Activated CD4-positive, alpha-beta T cell treated with anti-CD3 and anti-CD28 coated beads, Interleukin-10, Interleukin-2, amounts not matched to agents 100 ng/mL and 50 ng/mL, durations not matched to agents 16 hours and 8 hours (primary cell): ENCODE data around the gene ANGPTL7.
A peak's percentile ranks its signal among the peaks of the same experiment; 100 is the strongest.
"Not testable (repeated sequence)": the region's sequence is repeated elsewhere in the genome, so short reads cannot be mapped to it uniquely, and the experiment has no call there.

Experiments
- DNase-seq: peaks from one replicate; pipeline ENCODE4 v3.0.0-alpha.2; 2020

Gene ANGPTL7, protein sequence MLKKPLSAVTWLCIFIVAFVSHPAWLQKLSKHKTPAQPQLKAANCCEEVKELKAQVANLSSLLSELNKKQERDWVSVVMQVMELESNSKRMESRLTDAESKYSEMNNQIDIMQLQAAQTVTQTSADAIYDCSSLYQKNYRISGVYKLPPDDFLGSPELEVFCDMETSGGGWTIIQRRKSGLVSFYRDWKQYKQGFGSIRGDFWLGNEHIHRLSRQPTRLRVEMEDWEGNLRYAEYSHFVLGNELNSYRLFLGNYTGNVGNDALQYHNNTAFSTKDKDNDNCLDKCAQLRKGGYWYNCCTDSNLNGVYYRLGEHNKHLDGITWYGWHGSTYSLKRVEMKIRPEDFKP

DNA sequence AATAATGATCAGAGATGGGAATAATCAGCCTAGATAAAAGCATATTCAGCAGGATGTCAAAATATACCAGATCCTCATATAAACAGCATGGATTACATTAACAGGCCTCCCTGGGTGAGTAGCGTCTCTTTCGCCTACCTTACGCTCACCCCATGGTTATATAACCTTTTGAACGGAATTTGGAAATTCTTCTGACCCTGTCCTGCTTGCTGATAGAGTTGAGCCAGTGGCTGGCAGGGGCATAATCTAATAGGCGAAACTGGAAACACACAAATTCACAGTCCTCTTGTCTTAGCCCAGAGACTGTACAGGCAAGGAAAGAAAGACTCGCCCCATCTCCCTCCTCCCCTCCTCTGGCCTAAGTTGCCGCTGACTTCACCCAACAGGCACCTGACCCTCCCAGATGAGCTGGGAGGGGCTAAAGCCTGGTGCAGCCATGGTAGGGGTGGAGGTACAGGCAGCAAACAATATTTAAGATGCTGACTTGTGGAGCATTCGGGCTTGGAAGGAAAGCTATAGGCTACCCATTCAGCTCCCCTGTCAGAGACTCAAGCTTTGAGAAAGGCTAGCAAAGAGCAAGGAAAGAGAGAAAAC is at the start of gene ANGPTL7:
Gene ANGPTL7 (plus strand): TSS at position 498 of the 594 bp plus-strand sequence. CDS start 225 bp downstream, outside the sequence.
- no peak for DNase-seq

DNA sequence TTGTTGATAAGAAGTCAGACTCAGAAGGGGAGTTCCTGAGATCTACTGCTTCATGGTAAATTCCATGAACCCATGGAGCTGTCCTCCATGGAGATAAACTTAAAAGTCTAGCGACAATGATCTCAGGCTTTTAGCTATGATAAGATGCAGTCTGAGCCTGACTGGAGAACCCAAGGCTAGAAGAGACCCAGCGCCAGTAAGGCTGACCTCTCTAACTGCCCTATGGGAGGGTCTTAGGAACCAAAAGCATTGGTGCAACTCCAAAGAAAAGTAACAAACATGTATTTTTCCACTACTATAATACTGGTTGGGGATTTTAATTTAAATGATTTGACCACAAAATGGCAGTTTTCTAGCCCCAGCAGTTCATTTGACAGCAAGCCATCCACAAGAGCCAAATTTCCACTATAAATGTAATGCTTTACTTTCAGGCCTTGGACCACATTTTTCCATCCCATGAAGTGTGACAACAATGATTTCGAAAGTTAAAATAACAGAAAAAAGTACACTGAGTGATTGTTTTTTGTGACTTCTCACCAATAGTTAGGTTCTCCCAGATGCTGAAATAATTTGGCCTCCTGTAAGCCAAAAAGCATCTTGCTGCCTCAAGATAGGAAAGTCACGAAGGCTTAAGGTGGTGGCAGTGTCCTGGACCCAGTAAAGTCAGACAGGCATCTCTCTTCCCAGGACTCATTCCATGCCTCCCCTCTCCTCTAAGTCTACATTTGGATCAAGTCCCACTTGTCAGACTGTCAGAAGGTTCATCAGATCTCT is 46.4 kb upstream of the ANGPTL7 start:
- DNase-seq: no peak

DNA sequence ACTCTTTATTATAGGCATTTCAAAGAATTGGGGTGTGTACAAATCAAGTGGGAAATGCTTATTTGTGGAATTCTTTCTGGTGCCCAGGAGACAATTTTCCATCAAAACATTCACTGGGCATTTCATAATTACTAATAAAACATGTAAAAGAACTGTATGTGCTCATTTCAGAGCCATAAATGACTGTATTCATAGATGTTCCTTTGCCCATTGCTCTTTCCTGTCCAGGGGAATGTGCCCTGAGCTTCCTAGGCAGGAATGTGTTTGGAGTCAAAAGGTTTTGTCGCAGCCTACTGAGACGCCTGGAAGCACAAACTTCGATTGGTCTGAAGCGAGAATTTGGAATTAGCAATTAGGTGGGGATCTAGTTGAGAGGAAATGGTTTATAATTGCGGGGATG is 45.8 kb upstream of the ANGPTL7 start:
- no peak for DNase-seq

DNA sequence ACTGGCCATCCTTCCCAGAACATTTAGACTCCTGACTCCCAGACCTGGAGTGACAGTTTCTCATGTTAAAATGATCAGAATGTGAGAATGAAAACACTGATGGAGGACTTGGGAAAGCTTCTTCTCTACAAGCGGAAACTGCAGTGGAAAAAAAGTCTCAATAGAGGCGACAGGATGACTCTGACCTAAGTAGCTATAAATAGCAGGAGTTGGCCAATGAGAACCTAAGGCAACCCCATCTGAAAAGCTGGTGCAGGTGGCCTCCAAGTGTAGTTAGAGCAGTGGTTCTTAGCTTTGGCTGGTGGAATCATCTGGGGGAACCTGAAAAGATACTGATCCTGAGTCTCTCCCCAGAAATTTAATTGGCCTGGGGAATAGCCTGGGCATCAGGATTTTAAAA is 45.2 kb upstream of the ANGPTL7 start:
- DNase-seq: peak; percentile 36

DNA sequence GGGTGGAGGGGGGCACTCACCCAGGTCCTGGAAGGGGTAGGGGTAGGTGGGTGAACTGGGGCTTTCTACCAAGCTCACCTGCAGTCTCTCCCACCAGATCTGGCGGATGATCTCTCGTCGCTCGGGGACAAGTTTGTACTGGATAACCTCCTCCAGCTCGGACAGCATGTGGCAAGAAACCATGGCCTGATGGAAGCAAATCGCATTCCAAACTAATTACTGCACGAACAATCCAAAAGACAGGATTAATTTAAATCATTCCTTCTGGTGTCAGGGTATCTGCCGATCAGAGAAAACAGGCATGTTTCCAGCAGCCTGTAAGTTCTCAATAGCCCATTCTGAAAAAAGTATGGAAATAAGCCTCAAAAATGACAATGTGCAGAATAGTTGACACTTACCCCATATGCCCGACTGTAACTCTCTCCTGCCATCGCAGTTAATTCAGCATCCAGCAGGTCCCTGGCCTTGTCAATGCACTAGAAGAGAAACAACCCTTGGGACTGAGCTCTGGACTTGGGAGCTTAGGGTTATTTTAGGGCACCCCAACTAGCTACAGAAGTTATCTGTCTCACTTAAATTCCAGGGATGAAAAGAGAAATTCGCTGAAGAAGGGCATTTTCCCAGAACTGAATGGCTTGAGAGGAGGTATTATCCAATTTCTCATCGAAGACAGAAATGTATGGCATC is 44.4 kb upstream of the ANGPTL7 start:
- DNase-seq: no peak

DNA sequence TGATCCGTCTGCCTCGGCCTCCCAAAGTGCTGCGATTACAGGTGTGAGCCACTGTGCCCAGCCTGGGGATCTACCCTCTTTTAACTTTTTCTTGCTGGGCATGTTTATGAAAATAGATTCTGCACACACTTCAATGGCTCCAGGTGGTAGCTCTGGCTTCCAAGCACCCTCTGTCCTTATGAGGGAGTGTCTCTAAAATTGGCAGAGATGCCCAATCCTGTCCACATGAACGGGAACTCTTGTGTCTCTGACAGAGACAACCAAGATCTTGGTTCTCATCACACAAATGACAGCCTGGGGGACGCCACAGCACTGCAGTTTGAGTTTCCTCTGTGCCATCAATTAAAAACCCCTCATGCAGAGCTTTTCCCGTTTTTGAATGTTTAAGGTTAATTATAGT is 43.4 kb upstream of the ANGPTL7 start:
- no peak for DNase-seq

DNA sequence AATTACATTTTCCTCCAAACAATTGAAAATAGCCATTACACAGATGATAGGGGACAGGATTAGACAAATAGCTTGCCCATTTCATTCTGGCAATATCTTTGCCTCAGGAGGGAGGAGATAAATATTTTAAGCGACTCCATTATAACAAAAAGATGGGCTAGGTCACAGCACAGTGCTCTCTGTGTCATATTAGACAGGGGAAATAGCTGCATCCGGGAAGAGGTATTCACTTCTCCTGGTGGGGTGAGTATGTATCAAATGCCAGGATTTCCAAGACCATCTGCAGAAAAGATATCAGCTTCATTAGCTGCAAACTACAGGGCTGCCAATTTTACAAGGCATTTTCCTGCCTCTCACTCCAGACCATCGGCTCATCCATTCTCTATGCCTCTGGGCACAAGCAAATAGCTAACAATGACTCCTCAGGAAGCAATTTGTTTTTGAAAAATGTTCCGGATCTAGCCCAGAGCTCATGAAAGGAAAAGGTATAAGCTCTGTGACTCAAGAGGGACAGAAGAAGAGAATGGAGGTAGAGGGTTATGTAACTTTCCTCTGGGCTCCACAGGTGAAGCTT is 41.9 kb upstream of the ANGPTL7 start:
- no peak for DNase-seq

DNA sequence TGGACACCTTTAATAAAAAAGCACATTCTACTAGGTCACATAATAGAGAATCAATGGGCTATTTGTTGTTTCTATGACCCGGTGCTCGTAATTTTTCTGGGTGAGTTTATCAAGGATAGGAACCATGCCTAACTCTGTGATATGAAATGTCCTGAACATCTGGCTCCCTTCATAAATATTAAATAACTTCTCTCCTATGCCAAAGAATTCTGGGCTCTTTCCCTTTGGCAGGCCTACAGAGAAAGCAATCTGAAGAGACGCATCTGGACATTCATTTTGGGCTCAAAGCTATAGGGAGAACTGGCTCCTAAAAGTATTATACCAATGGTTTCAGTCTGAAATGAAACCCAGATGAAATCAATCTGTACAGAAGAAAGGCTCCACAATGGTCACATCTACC is 38.8 kb upstream of the ANGPTL7 start:
- DNase-seq: no peak

DNA sequence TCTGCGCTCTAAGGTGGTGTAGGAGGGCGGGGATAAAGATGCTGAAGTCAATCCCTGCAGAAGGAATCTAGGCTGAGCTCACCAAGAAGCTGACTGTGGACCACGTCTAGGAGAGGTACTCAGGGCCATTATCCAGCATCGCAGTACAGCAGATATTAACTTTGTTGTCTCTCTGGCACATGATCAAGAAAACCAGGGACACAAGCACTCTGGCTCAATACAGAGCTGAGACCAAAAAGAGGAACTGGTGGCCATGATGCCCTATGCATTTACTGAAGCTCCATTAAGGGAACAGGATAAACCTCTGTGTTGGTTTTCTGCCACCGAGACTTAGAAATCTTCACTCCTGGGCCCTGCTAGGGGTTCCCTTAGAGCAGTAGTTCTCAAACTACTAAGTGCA is 38.0 kb upstream of the ANGPTL7 start:
- no peak for DNase-seq

DNA sequence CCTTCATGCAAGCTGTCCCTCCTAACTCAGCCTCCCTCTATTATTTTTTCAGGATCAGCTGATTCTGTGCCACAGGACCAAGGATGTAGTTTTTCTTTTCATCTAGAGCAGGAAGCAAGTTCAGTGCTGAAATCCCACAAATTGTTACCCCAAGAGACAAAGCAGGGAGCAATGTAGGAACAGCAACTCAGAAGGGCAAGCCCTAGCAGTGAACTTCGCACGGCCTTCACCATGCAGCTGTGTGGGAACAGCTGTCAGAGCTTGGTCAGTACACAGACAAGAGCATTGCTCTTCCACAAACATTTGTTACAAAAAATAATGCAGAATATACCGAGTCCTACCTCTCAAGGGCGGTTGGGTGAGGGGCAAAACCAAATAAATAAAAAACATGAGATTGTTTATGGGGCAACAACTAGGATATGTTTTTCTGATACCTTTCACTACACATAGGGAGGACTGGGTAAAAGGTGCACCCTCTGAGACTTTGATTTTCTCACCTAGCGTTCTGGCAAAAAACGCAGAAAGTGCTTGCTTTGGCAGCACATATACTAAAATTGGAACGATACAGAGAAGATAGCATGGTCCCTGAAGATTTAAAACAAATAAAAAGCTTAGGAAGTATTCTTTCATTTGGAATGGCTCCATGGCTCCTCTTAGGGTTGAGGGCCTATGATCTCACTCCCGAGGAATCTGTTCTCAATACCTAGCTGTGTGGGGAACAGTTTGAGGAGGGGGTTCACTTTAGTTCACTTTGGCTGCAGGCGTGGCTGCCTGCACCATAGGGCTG is 37.1 kb upstream of the ANGPTL7 start:
- DNase-seq: no peak

DNA sequence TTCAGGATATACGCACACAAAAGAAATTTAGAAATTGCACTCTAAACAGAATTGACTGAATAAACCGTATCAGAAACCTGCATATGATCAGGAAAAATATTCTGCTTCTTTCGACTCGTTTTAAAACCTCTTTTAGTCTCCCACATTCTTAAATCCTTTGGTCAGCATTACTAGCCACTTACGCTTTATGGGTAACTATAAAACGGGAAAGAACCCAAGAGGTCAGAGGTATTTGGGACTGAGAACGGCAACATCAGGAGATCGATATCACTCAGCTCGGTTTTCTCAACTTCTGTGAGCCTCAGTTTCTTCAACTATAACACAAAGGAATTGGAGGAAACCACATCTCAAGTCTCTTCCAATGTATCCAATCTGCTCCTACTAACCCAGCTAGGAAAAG is 36.4 kb upstream of the ANGPTL7 start:
- DNase-seq: no peak

DNA sequence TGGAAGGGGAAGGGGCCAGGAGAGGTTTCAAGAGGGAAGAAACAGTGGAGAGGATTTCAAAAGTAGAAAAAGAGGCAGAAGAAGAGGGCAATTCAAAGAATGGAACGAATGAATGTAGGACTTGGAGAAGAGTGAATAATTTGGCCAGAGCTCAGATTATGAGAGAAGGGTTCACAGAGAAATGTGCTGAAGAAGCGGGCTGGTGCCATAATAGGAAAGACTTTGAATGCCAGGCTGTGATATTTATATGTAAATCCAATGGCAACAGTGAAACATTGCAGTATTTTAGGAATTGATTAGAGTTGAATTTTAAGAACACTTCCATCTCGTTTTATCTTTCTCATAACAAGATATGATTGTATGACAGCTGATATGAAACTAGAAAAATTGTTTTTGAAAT is 36.0 kb upstream of the ANGPTL7 start:
- DNase-seq: no peak

DNA sequence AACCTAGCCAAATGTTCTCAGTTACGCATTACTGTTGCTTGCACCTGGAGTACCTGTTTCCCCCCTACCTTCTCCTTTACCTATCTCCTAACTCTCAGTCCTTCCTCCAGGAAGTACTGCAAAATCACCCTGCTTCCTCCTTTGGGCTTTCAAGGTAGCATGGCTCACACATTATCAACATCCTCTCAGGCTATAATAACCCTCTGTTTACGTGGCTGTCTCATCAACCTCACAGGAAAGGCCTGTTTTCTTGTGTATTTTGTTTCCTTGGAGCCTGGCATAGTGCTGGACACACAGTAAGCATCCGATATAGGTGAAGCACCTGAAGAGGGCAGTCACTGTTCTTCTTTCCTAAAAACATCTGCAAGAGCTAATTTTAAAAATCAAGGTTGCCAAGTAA is 32.7 kb upstream of the ANGPTL7 start:
- DNase-seq: no peak

DNA sequence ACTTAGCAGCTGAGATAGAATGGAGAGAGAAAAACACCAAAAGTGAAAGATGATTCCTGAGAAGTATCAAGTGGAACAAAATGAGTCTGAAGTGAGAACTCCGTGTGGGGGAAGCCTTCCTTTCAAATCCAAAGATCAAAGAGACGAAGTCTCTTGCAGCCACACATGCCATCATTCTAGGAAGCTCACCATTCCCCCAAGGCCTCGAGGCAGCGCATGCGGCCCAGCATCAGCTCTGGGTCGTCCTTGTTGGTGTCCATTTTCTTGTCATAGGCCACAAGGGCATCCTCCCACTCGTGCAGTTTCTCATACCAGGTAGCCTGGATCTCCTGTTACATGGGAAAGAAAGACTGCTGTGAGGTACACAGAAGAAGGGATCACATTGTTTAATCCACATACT is 32.2 kb upstream of the ANGPTL7 start:
- peak; percentile 16 for DNase-seq

DNA sequence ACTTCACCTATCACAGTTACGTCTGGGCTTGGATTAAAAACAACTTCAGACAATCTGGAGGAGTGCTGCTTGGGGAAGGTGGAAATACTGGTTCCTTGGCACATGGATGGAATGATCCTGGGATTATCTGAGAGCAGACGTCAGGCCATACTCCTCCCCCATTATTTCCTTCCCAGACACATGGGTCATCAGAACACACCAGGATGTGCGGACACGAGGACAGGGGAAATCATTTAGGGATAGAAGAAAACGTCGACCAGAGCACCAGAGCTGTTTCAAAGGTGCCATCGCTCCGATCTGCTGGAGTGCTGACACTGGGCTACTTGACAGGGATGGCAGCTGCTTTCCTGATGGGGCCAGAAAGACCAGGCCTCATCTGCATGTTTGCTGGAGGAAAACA is 31.8 kb upstream of the ANGPTL7 start:
- no peak for DNase-seq

DNA sequence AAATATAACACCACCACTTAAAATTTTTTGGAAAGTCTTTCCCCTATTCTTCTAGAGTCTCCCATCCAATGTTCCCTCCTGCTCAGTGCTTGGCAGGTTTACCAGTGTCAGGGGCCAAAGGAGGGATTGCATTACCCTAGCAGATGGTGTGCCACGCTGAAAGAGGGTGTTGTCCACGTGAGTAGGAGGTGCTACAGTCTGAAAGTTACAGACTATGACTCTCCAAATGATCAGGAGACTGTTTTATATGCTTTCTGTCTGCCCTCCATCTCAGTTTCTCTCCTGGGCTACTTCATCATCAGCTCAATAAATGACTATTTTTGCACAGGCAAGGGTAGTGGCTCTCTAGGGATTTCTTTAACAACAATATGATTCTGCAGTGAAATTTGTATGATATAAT is 31.3 kb upstream of the ANGPTL7 start:
- no peak for DNase-seq

DNA sequence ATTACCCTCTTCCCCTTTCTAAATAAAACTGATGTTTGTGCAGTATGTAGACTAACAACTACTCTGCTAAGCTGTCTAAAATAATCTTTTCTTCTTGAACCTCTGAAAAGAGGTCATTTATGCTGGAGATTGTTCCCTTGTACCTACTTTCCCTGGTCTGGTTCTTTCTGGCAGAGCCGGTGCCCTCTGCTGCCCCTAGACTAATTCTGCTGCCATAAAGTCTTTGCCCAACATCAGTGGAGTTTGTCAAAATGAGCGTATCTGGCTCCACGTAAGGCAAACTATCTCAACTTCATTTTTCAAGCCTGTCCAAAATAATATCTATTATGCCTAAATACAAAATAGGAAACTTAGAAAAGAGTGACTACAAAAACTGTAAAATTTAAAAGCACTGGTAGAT is 30.9 kb upstream of the ANGPTL7 start:
- DNase-seq: no peak

DNA sequence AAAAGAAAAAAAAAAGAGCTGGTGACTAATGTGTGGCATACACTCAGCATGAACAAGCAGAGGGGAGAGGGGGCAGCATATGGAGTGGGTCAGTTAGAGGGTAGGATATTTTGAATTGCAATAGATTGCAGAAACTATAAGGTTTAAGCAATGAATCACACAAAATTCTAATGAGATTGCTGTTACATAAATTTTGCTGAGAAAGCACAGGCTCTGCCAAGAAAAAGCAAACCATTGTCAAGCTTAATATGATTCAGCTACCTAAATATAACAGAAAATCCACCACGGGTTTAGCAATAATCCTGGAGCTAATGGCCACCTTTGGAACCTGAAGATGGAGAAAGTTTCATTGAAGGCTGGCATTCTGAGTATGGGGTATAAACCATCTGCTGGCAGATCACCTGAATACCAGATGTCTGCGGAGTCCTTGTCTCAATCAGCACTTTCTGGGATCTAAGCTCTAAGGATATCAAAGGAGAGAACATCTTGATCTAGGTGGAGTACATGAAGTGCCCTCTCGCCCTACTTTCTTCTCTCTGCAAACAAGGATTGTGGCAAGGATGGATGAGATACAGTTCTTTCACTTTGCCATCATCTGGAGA is 30.3 kb upstream of the ANGPTL7 start:
- DNase-seq: no peak

DNA sequence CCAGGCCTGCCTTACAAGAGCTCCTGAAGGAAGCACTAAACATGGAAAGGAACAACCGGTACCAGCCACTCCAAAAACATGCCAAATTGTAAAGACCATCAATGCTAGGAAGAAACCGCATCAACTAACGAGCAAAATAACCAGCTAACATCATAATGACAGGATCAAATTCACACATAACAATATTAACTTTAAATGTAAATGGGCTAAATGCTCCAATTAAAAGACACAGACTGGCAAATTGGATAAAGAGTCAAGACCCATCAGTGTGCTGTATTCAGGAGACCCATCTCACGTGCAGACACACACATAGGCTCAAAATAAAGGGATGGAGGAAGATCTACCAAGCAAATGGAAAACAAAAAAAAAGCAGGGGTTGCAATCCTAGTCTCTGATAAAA is 26.4 kb upstream of the ANGPTL7 start:
- not testable (repeated sequence) for DNase-seq

DNA sequence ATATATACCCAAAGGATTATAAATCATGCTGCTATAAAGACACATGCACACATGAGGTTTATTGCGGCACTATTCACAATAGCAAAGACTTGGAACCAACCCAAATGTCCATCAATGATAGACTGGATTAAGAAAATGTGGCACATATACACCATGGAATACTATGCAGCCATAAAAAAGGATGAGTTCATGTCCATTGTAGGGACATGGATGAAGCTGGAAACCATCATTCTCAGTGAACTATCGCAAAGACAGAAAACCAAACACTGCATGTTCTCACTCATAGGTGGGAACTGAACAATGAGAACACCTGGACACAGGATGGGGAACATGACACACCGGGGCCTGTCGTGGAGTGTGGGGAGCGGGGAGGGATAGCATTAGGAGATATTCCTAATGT is 22.4 kb upstream of the ANGPTL7 start:
- DNase-seq: not testable (repeated sequence)

DNA sequence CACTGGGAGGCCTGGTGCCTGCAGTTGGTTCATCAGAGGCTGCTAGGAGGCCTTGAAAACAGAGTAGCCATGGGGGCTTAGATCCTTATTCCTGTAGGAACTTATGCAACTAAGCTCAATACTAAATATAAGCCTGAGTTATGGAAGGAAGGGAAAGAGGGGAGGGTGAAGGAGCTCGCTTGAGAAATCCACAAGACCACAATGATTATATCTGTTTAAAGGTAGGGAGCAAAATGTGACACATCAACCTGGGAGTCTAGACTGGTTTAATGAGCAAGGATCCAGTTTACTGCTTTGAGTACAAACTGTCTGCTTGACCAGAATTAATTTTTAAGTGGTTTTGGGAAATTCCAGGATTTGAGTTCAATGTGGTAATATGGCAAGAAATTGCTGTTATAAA is 20.4 kb upstream of the ANGPTL7 start:
- no peak for DNase-seq

DNA sequence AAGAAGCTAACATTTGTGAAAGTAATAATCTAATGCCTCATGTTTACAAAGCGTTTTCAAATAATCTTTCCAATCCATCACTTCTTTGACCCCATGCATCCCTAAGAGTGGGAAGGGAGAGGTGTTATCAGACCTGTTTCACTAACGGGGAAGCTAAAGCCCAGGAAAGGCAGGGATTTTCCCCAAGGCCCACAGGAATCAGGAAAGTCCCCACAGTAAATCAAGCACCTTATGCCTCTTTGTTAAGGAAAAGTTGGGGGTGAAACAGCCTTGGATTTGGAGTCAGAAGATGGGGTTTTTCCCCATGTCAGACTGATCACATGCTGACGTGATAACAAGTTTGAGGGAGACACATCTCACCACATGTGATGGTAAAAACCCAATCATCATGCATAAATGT is 20.0 kb upstream of the ANGPTL7 start:
- no peak for DNase-seq
